Measurements from ENCODE around the gene OAS3.

GRCh38 chr12:112996501-112996900 is 58.2 kb downstream of the OAS3 start:
- TF ChIP-seq POLR2AphosphoS5 (IDR thresholded peaks at IDR 0.05) (no peak), CTCF (IDR thresholded peaks at IDR 0.05 in 8 of 11, conservative IDR thresholded peaks at IDR 0.05 in 3 of 11) (no peak)

Data from spleen (tissue), 7 donors.